ENCODE data around the gene S100A8.
"Not testable (repeated sequence)": the region's sequence is repeated elsewhere in the genome, so short reads cannot be mapped to it uniquely, and the experiment has no call there.

- not testable (repeated sequence) for TF ChIP-seq CTCF, POLR2A, EP300 (IDR thresholded peaks at IDR 0.05)
Measured at GRCh38 chr1:153419436-153419793, 28.5 kb upstream of the S100A8 start.

Measured in gastroesophageal sphincter (tissue), 3 donors.